Right lobe of liver (tissue), 6 donors: ENCODE data around the gene NR1D2. TPM values are rescaled to one million over a fixed set of nuclear protein-coding genes. Genes with fewer than 3 reads are reported as not detected.
A peak's percentile ranks its signal among the peaks of the same experiment; 100 is the strongest.

Experiments
- ATAC-seq, 4 donors: fragments of 200-7000 bp; cut with Tn5 transposase; one replicate each; pipeline ENCODE4 v1.9.1; 2020; ENCODE audit warnings: mild to moderate bottlenecking in 4 of 4, moderate library complexity in 4 of 4
- DNase-seq, 3 donors: peaks; one replicate each; pipeline ENCODE4 v3.0.0-alpha.2; 2020
- H3K27ac ChIP-seq, 3 donors: fragments of 200-600 bp; one replicate each; pipeline ENCODE4 v1.8.0; 2022
- H3K27me3 ChIP-seq, 2 donors: fragments of 200-600 bp; one replicate each; pipeline ENCODE4 v1.8.0; 2022
- H3K36me3 ChIP-seq, 4 donors: fragments of 200-600 bp; sonication (generic) in 1 of 4; one replicate each; pipeline versions ENCODE4 v1.5.1 to v1.8.0; 2017 to 2022; ENCODE audit warnings: control low read depth in 1 of 4
- H3K4me1 ChIP-seq, 4 donors: fragments of 200-600 bp; sonication (generic) in 1 of 4; one replicate each; pipeline versions ENCODE4 v1.5.1 to v1.8.0; 2017 to 2022; ENCODE audit warnings: control low read depth in 1 of 4
- H3K4me3 ChIP-seq, 3 donors: fragments of 200-600 bp; one replicate each; pipeline ENCODE4 v1.8.0; 2022
- H3K9me3 ChIP-seq, 4 donors: fragments of 200-600 bp; sonication (generic) in 1 of 4; one replicate each; pipeline versions ENCODE4 v1.5.1 to v1.8.0; 2017 to 2022; ENCODE audit warnings: control low read depth in 1 of 4
- CTCF ChIP-seq, 4 donors: fragments of 200-600 bp in 3 of 4; fragments of 450-650 bp in 1 of 4; IDR thresholded peaks; one replicate each; pipeline versions ENCODE4 v1.5.1 to v1.8.0; 2016 to 2022; ENCODE audit warnings: antibody characterized with exemption in 4 of 4, mild to moderate bottlenecking in 2 of 4
- POLR2A ChIP-seq: fragments of 450-650 bp; IDR thresholded peaks from one replicate; pipeline ENCODE4 v1.6.1; 2017; ENCODE audit warnings: antibody characterized with exemption, mild to moderate bottlenecking
- WGBS: methylation state at CpG from one replicate; pipeline ENCODE4 v1.1.6; 2018; ENCODE audit warnings: low coverage, low lambda C conversion rate; ENCODE audit not compliant: insufficient coverage; ENCODE audit errors: missing lambda C conversion rate; 5-methylcytosine and 5-hydroxymethylcytosine counted together
- intact Hi-C, 2 donors: fragments of 100-400 bp; cut with DNase I; formaldehyde crosslinking; loops; one replicate each; pipeline versions ENCODE4 v1.11.2 to v1.14.1; 2022
- total RNA-seq, 6 experiments: library from RNA; depleted of rRNA in 2 of 6; stranded (reverse); fragments of >200 nt in 2 of 6; fragmentation: NEBNext Ultra II Directional in 3 of 6; extraction: Animal tissue kit (Norgen Biotek cat#: 25700) in 3 of 6; gene quantifications; one replicate each; pipeline versions ENCODE4 v1.1.0 to v1.2.4, GENCODE V29; 2016 to 2023
- donor health status: DM: no; HTN: yes; CAD: no.
- donor health status: DM: no; HTN: no; CAD: no.
- donor health status: DM: no; HTN: no; CAD: no.
- donor health status: DM: no; HTN: yes; CAD: no.
- donor health status: DM: no; HTN: yes; CAD: no.

NR1D2 gene
- total RNA-seq, 6 experiments from 2014 or later: 13.0 to 34.8 (median 18.2) TPM

- intact Hi-C loops: no loop called here
- no peak overlapping the region for H3K27ac ChIP-seq
- no peak overlapping the region for H3K4me3 ChIP-seq
- no peaks in the 10 kb centered on the region for H3K27me3 ChIP-seq
- H3K9me3 ChIP-seq: no peaks in the 10 kb centered on the region
- TF ChIP-seq CTCF (IDR thresholded peaks at IDR 0.05) (no peak), POLR2A (no peak)
- H3K4me1 ChIP-seq: no peaks in the 10 kb centered on the region
- H3K36me3 ChIP-seq: no peaks in the 10 kb centered on the region
- ATAC-seq (no peak), DNase-seq (no peak)
- WGBS: 84% methylated on average over 3 of the region's 3 CpGs
Observed at GRCh38 chr3:23996095-23996524, 51.0 kb downstream of the NR1D2 start.

GRCh38 chr3:23999012-23999641 is 54.0 kb downstream of the NR1D2 start:
- DNase-seq (peak; percentile 55 to 69 (median 67)), ATAC-seq (peak; percentile 70 to 87 (median 82))
- Histone ChIP-seq H3K36me3 (no peaks in the 10 kb centered on the region), H3K9me3 (no peaks in the 10 kb centered on the region), H3K4me3 (no peak overlapping the region), H3K4me1 (no peaks in the 10 kb centered on the region), H3K27me3 (no peaks in the 10 kb centered on the region), H3K27ac (no peak overlapping the region)
- TF ChIP-seq CTCF (IDR thresholded peaks at IDR 0.05): peak; percentile 83 to 99 (median 86)
- TF ChIP-seq POLR2A: no peak
- intact Hi-C loops: no loop called here
- 2% methylated on average over 5 of the region's 5 CpGs for WGBS

- no CpG with 5 or more reads among the region's 4 CpGs for WGBS
- Histone ChIP-seq H3K4me3 (no peak overlapping the region), H3K27ac (no peak overlapping the region), H3K9me3 (no peaks in the 10 kb centered on the region), H3K36me3 (no peaks in the 10 kb centered on the region), H3K27me3 (no peaks in the 10 kb centered on the region), H3K4me1 (no peaks in the 10 kb centered on the region)
- DNase-seq (no peak), ATAC-seq (no peak)
- no peak for TF ChIP-seq POLR2A
- TF ChIP-seq CTCF (IDR thresholded peaks at IDR 0.05): no peak
- intact Hi-C loops: loop anchor here in 1 of 2 donors (10.0 kb wide), 2 partner anchors 233 to 683 kb away; no protein-coding TSS in a partner anchor
Observed at GRCh38 chr3:24002129-24002528, 57.0 kb downstream of the NR1D2 start.

GRCh38 chr3:24003466-24003865 is 58.4 kb downstream of the NR1D2 start:
- Histone ChIP-seq H3K36me3 (no peaks in the 10 kb centered on the region), H3K4me3 (no peak overlapping the region), H3K4me1 (no peaks in the 10 kb centered on the region), H3K27ac (no peak overlapping the region), H3K27me3 (no peaks in the 10 kb centered on the region), H3K9me3 (no peaks in the 10 kb centered on the region)
- WGBS: 97% methylated on average over 3 of the region's 3 CpGs
- TF ChIP-seq CTCF (IDR thresholded peaks at IDR 0.05) (no peak), POLR2A (no peak)
- intact Hi-C loops: loop anchor here in 1 of 2 donors (10.0 kb wide), 2 partner anchors 231 to 681 kb away; no protein-coding TSS in a partner anchor
- ATAC-seq (no peak), DNase-seq (no peak)
